GM12875 (cell line): Measurements from ENCODE around the gene LSM3.

Source experiments
- H3K4me3 ChIP-seq: one replicate; pipeline ENCODE4 v1.5.1; 2011; ENCODE audit warnings: low read depth, low read length, control low read depth
- CTCF ChIP-seq: IDR thresholded peaks from 2 replicates; pipeline ENCODE4 v1.5.1; 2011; ENCODE audit warnings: low read depth, mild to moderate bottlenecking, control low read depth, inconsistent platforms, low read length, moderate library complexity, borderline replicate concordance; ENCODE audit not compliant: insufficient read depth

Gene LSM3

DNA sequence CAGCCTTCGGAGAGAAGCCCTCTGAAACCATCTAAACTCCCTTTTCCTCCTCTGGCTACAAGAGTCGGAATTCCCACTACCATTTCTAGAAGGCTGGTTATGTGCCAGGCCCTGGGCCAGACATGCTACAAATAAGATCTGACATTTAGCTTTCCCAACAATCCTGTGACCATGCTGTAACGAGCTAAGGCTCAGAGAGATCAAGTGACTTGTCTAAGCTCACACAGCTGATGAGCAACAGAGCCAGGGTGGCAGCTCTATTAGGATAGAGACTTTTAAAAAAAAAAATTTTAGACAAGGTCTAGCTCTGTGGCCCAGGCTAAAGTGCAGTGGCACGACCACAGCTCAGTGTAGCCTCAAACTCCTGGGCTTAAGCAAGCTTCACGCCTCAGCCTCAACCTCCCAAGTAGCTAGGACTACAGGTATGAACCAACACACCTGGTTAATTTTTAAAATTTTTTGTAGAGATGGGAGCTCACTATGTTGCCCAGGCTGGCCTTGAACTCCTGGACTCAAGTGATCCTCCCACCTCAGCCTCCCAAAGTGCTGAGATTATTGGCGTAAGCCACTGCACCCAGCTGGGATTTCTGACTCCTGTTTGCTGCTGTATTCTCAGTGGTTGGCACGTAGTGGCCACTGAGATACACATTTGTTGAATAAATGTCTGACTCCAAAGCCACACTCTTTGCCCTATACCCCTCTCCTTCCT is 34.6 kb downstream of the LSM3 start:
- TF ChIP-seq CTCF, result no peak
- H3K4me3 ChIP-seq, result no peak overlapping the region

- no peak overlapping the region for H3K4me3 ChIP-seq
- TF ChIP-seq CTCF, result no peak
Observed at GRCh38 chr3:14214764-14215163, 36.1 kb downstream of the LSM3 start.

GRCh38 chr3:14216257-14217048 is 37.8 kb downstream of the LSM3 start:
- TF ChIP-seq CTCF, result peak; percentile 29; the same call in 1 of the 2 replicates
- H3K4me3 ChIP-seq, result no peak overlapping the region

DNA sequence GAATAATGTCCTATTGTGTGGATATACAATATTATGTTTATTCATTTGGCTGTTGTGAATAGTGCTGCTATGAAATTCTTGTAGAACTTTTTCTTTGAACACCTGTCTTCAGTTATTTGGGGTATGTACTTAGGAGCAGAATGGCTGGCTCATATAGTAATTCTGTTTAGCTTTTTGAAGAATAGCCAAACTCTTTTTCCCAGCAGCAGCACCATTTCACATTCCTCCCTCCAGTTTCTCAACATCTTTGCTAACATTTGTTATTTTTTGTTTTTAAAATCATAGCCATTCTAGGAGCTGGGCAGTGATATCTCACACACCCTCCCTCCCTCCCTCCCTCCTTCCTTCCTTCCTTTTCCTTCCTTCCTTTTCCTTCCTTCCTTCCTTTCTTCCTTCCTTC is 39.7 kb downstream of the LSM3 start:
- TF ChIP-seq CTCF, result no peak

GRCh38 chr3:14220933-14221332 is 42.3 kb downstream of the LSM3 start:
- H3K4me3 ChIP-seq, result no peak overlapping the region
- no peak for TF ChIP-seq CTCF

More for the DNA sequence above, 39.7 kb downstream of the LSM3 start:
- no peak overlapping the region for H3K4me3 ChIP-seq

- TF ChIP-seq CTCF, result no peak
- H3K4me3 ChIP-seq, result no peak overlapping the region
Observed at GRCh38 chr3:14221902-14222301, 43.3 kb downstream of the LSM3 start.

DNA sequence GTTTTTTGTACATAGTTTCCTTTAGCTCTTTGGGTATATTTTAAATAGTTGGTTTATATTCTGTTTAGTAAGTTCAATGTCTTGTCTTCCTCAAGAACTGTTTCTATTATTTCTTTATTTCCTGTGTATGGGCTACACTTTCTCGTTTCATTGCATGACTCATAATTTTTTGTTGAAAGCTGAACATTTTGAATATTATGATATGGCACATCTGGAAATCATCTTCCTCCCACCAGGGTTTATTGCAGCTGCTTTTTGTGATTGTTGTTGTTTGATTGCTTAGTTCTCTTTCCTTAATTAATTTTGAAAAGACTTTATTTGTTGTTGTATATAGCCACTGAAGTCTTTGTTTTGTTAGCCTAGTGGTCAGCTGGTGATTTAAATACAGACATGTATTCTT is 43.8 kb downstream of the LSM3 start:
- no peak for TF ChIP-seq CTCF
- H3K4me3 ChIP-seq, result no peak overlapping the region
